HG03135 (cell line): ENCODE results near the gene SLC36A2.

Experiments used
- ATAC-seq: cut with Tn5 transposase; IDR thresholded peaks from one replicate; pipeline ENCODE4 v1.9.1; 2021; ENCODE audit warnings: mild to moderate bottlenecking, moderate library complexity; ENCODE audit not compliant: unreplicated experiment

Gene SLC36A2

DNA sequence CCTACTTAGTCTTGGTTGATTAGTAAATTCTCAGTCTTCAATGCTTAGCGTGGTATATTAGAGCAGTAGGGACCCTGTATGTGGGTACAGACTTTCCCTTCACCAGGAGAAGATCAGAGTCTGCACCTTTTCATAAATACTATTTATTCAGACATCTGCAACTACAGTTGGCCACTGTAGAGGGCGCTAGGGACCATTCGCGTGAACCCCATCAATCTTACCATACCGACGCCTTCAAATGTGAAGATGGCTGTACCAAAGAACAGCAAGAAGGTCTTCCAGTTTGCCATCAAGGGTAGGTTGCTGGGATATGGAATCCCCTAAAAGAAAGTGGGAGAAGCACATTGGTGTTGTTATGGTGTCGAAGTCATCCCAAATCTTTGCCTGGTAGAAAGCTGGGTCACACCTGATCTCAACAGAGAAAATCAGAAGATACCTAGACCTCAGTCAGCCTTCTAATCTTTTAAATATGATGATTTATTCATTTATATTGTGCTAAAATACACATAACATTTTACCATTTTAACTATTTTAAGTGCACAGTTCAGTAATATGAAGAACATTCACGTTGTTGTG lies 62.9 kb downstream of the SLC36A2 start:
- no peak for ATAC-seq

DNA sequence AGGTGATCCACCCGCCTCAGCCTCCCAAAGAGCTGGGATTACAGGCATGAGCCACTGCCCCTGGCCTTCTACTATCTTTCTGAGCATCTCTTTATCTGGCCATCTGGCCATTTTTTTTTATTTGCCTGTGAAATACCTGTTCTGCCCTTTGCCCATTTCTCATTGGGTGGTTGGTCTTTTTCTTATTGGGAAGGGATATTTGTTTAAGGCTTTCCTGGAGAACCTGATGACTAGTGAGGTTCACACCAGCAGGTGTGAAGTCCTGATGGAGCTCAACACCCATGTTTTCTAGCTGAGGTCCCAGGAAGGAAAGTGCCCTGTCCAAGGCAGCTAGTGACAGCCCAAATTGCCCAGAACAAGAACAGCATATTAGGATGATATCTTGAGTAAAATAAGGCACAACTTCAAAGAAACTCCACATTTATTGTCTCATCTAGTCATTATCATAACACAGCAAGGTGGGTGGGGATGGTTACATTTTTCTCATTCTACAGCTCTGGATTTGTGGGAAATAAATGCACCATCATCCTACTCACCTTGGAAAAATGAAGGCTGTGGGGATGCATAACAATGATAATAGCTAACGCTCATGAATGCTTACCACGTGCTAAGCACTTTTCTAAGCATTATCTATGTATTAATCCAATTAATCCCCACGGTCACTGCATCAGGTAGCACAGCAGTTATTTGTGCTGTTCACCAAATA lies 64.1 kb downstream of the SLC36A2 start:
- no peak for ATAC-seq

DNA sequence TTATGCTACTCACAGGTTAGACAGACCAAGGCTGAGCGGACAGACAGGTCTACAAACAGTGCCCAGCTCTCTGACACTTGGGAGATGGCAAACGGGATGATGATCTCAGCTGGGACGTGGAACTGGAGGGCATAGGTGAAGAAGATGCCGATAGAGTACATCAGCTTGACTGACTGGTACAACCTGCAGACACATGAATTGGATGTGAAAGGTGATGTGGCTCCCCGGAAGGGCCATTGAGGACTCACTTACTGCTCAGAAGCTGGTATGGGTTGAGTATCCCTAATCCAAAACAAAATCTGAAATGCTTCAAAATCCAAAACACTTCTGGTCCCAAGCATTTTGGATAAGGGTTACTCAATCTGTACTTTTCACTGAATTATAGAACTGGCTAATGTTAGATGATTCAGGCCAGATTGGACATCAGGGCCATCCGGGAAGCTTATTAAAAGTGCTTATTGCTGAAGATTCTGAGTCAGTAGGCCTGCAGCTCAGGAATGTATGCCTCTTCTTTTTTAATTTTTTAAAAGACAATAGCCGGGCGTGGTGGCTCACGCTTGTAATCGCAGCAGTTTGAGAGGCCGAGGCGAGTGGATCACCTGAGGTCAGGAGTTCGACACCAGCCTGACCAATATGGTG lies 66.2 kb downstream of the SLC36A2 start:
- no peak for ATAC-seq

DNA sequence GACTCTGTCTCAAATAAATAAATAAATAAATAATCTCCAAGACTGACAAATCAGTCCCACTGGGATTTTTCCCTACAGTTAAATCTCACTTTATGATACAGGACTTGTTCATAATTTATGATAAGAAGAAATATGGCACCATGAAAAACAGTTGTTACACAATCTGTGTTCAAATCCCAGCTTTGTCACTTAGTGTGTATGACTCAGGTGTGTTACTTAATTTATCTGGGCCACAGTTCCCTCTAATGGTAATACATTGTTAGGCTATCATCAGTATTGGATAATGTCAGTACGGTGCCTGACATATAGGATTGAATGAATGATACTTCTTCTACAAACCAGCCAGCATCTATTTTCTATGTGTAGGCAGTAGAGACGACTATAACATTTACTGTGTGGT lies 66.9 kb downstream of the SLC36A2 start:
- ATAC-seq = no peak

DNA sequence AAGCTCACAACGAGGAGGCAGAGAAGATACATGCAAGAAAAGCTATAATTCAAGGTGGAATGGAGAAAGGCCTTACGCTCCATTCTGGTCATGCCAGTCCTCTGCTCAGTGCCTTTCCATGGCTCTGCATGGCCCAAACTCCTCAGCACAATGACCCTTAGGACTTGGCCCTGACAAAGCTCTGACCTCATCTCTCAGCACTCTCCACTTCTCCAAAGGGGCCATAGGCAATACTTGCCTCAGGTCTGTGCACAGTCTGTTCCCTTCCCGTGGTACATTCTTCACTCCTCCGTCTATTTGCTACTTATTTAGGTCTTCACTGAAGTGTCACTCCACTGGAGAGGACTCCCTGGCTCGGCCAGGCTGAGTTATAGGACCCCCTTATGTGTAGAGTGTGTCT lies 68.5 kb downstream of the SLC36A2 start:
- no peak for ATAC-seq

DNA sequence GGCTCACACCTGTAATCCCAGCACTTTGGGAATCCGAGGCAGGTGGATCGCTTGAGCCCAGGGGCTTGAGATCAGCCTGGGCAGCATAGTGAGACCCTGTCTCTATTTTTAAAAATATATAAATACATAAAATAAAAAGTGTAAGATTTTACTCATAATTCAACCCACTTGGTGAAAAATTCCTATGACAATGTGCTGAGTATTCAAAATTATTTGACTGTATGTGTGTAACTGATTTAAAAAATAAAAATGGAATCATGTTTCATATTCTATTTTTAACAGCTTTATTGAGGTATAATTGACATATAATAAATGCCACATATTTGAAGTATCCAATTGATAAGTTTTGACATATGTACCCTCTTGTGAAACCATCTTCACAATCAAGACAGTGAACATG lies 71.6 kb downstream of the SLC36A2 start:
- ATAC-seq = no peak

DNA sequence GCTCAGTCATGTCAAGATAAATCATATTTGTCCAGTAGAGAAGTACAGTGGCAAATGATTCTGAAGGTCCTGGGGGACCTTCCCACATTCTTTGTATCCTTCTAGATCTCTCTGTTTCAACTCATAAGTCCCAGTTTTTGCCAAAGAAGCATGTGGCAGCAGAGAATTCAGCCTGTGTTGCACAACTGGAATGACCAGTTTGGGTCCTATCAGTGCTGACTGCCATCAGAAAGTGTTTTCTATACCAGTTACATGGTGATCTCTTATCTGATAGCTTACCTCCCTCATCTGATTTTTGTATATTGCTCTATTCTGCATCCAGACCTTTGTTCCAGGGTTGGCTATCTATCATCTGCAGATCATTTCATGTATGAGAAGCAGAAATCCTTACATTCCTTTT lies 72.7 kb downstream of the SLC36A2 start:
- no peak for ATAC-seq

DNA sequence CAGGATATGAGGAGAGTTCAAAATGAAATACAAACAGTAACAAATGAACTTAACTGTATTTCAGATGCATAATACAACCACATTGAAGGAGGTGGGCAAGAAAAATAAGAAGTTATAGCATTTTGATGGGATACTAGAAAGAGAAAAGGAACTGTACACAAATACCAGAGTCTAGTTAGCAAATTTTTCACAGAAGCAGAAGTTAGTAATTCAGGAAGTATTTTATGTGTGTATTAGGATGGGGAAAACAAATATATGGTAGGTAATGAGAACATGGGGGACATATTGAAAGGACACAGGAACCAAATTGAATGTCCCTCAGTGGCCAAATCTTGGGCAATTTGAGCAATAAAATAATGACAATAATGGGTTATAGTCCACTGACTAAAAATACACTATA lies 76.0 kb downstream of the SLC36A2 start:
- ATAC-seq = no peak

DNA sequence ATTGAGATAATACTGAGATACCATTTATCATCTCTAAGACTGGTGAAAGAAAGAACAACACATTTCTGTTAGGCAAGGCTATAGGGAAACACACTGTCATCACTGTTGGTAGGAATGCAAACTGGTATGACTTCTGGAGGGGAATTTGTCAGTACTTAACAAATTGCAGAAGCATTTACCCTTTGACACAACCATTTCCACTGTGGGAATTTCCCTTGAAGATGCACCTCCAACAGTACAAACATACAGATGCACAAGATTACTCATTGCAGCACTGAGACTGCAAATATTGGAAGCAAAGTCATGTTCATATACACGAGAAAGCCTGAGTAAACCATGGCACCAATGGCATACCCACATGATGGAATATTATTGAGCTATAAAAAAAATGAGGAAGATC lies 76.8 kb downstream of the SLC36A2 start:
- peak; percentile 78 for ATAC-seq

DNA sequence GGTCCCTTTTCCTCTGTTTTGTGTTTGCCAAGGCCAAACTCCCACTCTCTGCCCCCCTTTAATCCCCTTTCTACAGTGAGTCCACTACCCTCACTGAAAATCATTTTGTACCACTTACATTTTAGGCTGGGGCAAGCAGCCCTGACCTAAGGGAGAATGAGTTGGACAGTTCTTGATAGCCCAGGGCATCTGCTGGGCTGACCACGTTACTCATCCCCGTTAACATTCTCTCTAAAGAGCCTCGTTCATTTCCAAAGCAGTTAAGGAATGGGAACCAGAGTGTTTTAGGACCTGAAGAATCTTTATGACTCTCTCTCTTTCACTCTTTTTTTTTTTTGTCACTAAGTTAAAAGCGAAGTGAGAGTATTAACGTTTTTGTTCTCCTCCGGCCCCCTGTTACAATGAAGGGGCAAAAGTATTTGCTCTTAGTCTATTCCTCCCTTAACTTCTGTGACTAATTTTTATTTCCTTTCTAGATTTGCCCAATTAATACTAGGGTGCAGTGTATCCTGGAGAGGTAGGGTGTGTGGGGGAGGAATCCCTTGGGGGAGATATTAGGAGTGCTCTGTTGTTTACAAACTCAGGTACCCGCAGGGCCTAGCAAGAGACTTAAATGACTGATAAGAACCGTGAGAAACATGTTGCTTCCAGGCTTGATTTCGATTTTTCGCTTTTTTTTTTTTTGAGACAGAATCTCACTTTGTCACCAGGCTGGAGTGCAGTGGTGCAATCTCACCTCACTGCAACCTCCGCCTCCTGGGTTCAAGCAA lies 79.7 kb downstream of the SLC36A2 start:
- ATAC-seq = no peak
